K562 (cell line): ENCODE measurements around the gene ARRB2. TPM values are rescaled to one million over a fixed set of nuclear protein-coding genes. Genes with fewer than 3 reads are reported as not detected.

Source experiments
- CSDE1 ChIP-seq, 2 experiments: fragments of 450-650 bp; IDR thresholded peaks; 2 replicates each; pipeline ENCODE4 v1.6.1; 2016; ENCODE audit warnings: mild to moderate bottlenecking in 1 of 2
- FOXJ2 ChIP-seq: fragments of 200-800 bp; sonication (Bioruptor generic); IDR thresholded peaks from 2 replicates; pipeline ENCODE4 v1.6.1; 2016; ENCODE audit warnings: missing genetic modification characterization, missing compliant biosample characterization
- KLF6 ChIP-seq: fragments of 250-450 bp; sonication (Bioruptor Pico); IDR thresholded peaks from 2 replicates; pipeline ENCODE4 v1.4.0; 2020; ENCODE audit warnings: mild to moderate bottlenecking, moderate library complexity, borderline replicate concordance
- MIER1 ChIP-seq: fragments of 450-650 bp; IDR thresholded peaks from 2 replicates; pipeline ENCODE4 v1.6.1; 2016; ENCODE audit warnings: antibody characterized with exemption, mild to moderate bottlenecking, low read depth
- PPARD ChIP-seq: fragments of 250-450 bp; sonication (Bioruptor Pico); IDR thresholded peaks from 2 replicates; pipeline ENCODE4 v1.8.0; 2022; ENCODE audit warnings: inconsistent platforms, mild to moderate bottlenecking, moderate library complexity
- REST ChIP-seq, 2 experiments: fragments of 450-650 bp; formaldehyde crosslinking in 1 of 2; IDR thresholded peaks; 2 replicates each; pipeline versions ENCODE4 v1.4.0 to v1.6.1; 2014 to 2020; ENCODE audit warnings: mild to moderate bottlenecking in 2 of 2, borderline replicate concordance in 1 of 2, low read depth in 1 of 2
- RUNX1 ChIP-seq: sonication (generic); IDR thresholded peaks from 2 replicates; pipeline ENCODE4 v1.6.1; 2016; ENCODE audit warnings: antibody characterized with exemption, low read depth
- SMARCE1 ChIP-seq: fragments of 450-650 bp; IDR thresholded peaks from 2 replicates; pipeline ENCODE4 v1.7.1; 2016; ENCODE audit warnings: mild to moderate bottlenecking
- ZBTB33 ChIP-seq: sonication (generic); formaldehyde crosslinking; IDR thresholded peaks from 2 replicates; pipeline ENCODE4 v1.8.1; 2023; ENCODE audit warnings: mild to moderate bottlenecking, missing genetic modification reagents
- ZBTB34 ChIP-seq: fragments of 250-450 bp; sonication (Bioruptor Pico); IDR thresholded peaks from 2 replicates; pipeline ENCODE4 v1.8.0; 2021; ENCODE audit warnings: mild to moderate bottlenecking, moderate library complexity
- ZFPM2 ChIP-seq: fragments of 250-450 bp; sonication (Bioruptor Pico); IDR thresholded peaks from 2 replicates; pipeline ENCODE4 v1.5.1; 2022; ENCODE audit warnings: mild to moderate bottlenecking
- ZNF165 ChIP-seq: fragments of 250-450 bp; sonication (Bioruptor Pico); IDR thresholded peaks from 2 replicates; pipeline ENCODE4 v1.4.0; 2020; ENCODE audit warnings: borderline replicate concordance
- polyA plus RNA-seq, 8 experiments: library from polyadenylated mRNA; depleted of rRNA in 4 of 8; stranded (reverse) in 5 of 8; unstranded in 3 of 8; fragments of >200 nt; fragmentation: Nextera tagmentation in 2 of 8; fragmentation: Illumina TruSeq in 1 of 8; extraction: Ambion mirVana in 2 of 8; extraction: Trizol in 1 of 8; gene quantifications; 2 replicates each; pipeline versions ENCODE4 v1.2.1 to v1.2.3, GENCODE V29; 2011 to 2014; ENCODE audit warnings: inconsistent platforms in 1 of 8, missing spikeins in 1 of 8
- total RNA-seq, 7 experiments: library from RNA; depleted of rRNA in 6 of 7; stranded (reverse); fragments of >200 nt in 6 of 7; fragmentation: Illumina TruSeq in 2 of 7; extraction: Trizol in 2 of 7; gene quantifications; 2 replicates each; pipeline versions ENCODE4 v1.2.1 to v1.2.3, GENCODE V29; 2011 to 2021; ENCODE audit warnings: low replicate concordance in 1 of 7

ARRB2 gene
- total and polyA plus RNA-seq, 9 of the 15 experiments (the other 6 are each of a cell fraction or from before 2014, with no cell fraction given), result 0.79 to 15.3 (median 8.8) TPM

- TF ChIP-seq REST (IDR thresholded peaks at IDR 0.05; ENCODE audit: borderline replicate concordance) (peak; percentile 42; the same call in 1 of the 2 replicates), REST (CRISPR knock-in tag; IDR thresholded peaks at IDR 0.05; ENCODE audit: low read depth) (no peak), ZFPM2 (CRISPR knock-in tag) (no peak), ZBTB33 (0 out of 2 replicates have a peak, but pooled peaks have one; percentile 32), RUNX1 (no peak), MIER1 (no peak), CSDE1 (IDR thresholded peaks at IDR 0.05) (no peak), ZBTB34 (CRISPR knock-in tag) (no peak), PPARD (CRISPR knock-in tag) (no peak), SMARCE1 (peak; percentile 77), ZNF165 (CRISPR knock-in tag) (no peak), KLF6 (CRISPR knock-in tag) (no peak), FOXJ2 (tag) (no peak)
Measured at GRCh38 chr17:4721203-4722135, 11.0 kb downstream of the ARRB2 start (continued).
